H9 (cell line): ENCODE data around the gene BRD3OS. TPM values are rescaled to one million over a fixed set of nuclear protein-coding genes. Genes with fewer than 3 reads are reported as not detected.

Experiments
- DNase-seq: peaks from one replicate; pipeline ENCODE4 v3.0.0-alpha.2; 2017
- H2AFZ ChIP-seq: one replicate; pipeline ENCODE4 v1.6.1; 2013; ENCODE audit warnings: mild to moderate bottlenecking, low read length, control low read depth, moderate library complexity
- H2AK5ac ChIP-seq: 2 replicates; pipeline ENCODE4 v1.6.1; 2013; ENCODE audit warnings: low read length, control low read depth, mixed read lengths; ENCODE audit not compliant: insufficient read length
- H2BK120ac ChIP-seq: one replicate; pipeline ENCODE4 v1.6.1; 2013; ENCODE audit warnings: low read depth, mild to moderate bottlenecking, low read length, control low read depth, inconsistent platforms; ENCODE audit not compliant: poor library complexity, severe bottlenecking
- H2BK12ac ChIP-seq: 2 replicates; pipeline ENCODE4 v1.6.1; 2013; ENCODE audit warnings: low read length, control low read depth, mixed read lengths, low read depth; ENCODE audit not compliant: insufficient read length
- H2BK15ac ChIP-seq: 2 replicates; pipeline ENCODE4 v1.6.1; 2013; ENCODE audit warnings: low read depth, low read length, control low read depth
- H2BK20ac ChIP-seq: one replicate; pipeline ENCODE4 v1.6.1; 2013; ENCODE audit warnings: low read depth, mild to moderate bottlenecking, low read length, control low read depth, inconsistent platforms; ENCODE audit not compliant: poor library complexity, severe bottlenecking
- H2BK5ac ChIP-seq: 2 replicates; pipeline ENCODE4 v1.6.1; 2013; ENCODE audit warnings: low read length, control low read depth, mixed read lengths; ENCODE audit not compliant: insufficient read length
- H3K14ac ChIP-seq: 2 replicates; pipeline ENCODE4 v1.6.1; 2013; ENCODE audit warnings: low read length, control low read depth; ENCODE audit not compliant: insufficient read depth
- H3K18ac ChIP-seq: 2 replicates; pipeline ENCODE4 v1.6.1; 2013; ENCODE audit warnings: low read depth, mild to moderate bottlenecking, mixed read lengths, low read length, control low read depth; ENCODE audit not compliant: insufficient read length
- H3K23ac ChIP-seq: 2 replicates; pipeline ENCODE4 v1.6.1; 2013; ENCODE audit warnings: low read length, control low read depth, mixed read lengths, low read depth; ENCODE audit not compliant: insufficient read length
- H3K23me2 ChIP-seq: 2 replicates; pipeline ENCODE4 v1.6.1; 2013; ENCODE audit warnings: low read depth, mild to moderate bottlenecking, mixed read lengths, low read length, control low read depth; ENCODE audit not compliant: insufficient read length, poor library complexity, severe bottlenecking
- H3K27ac ChIP-seq: 2 replicates; pipeline ENCODE4 v1.5.1; 2013; ENCODE audit warnings: low read length, control low read depth, mixed read lengths, low read depth; ENCODE audit not compliant: insufficient read length
- H3K27me3 ChIP-seq: 2 replicates; pipeline ENCODE4 v1.6.1; 2013; ENCODE audit warnings: low read length, control low read depth, inconsistent platforms; ENCODE audit not compliant: insufficient read depth
- H3K4ac ChIP-seq: 2 replicates; pipeline ENCODE4 v1.6.1; 2013; ENCODE audit warnings: low read depth, mild to moderate bottlenecking, control low read depth, inconsistent platforms, low read length, moderate library complexity
- H3K4me1 ChIP-seq: 2 replicates; pipeline ENCODE4 v1.6.1; 2013; ENCODE audit warnings: low read length, control low read depth, inconsistent platforms; ENCODE audit not compliant: insufficient read depth
- H3K4me2 ChIP-seq: 2 replicates; pipeline ENCODE4 v1.6.1; 2013; ENCODE audit warnings: low read length, control low read depth, mixed read lengths; ENCODE audit not compliant: insufficient read length, insufficient read depth
- H3K56ac ChIP-seq: 2 replicates; pipeline ENCODE4 v1.6.1; 2013; ENCODE audit warnings: low read depth, mild to moderate bottlenecking, mixed read lengths, low read length, control low read depth; ENCODE audit not compliant: insufficient read length
- H3K79me1 ChIP-seq: 2 replicates; pipeline ENCODE4 v1.6.1; 2013; ENCODE audit warnings: low read depth, mild to moderate bottlenecking, moderate library complexity, low read length, control low read depth, inconsistent platforms; ENCODE audit not compliant: insufficient read depth, poor library complexity, severe bottlenecking
- H3K79me2 ChIP-seq: 2 replicates; pipeline ENCODE4 v1.6.1; 2013; ENCODE audit warnings: low read length, control low read depth, inconsistent platforms; ENCODE audit not compliant: insufficient read depth
- H3K9ac ChIP-seq: 2 replicates; pipeline ENCODE4 v1.6.1; 2013; ENCODE audit warnings: low read length, control low read depth, mixed read lengths; ENCODE audit not compliant: insufficient read length; ENCODE audit errors: extremely low read depth
- H3K9me3 ChIP-seq: one replicate; pipeline ENCODE4 v1.6.1; 2013; ENCODE audit warnings: low read depth, low read length, inconsistent platforms; ENCODE audit not compliant: control insufficient read depth
- H3T11ph ChIP-seq: one replicate; pipeline ENCODE4 v1.6.1; 2013; ENCODE audit warnings: mild to moderate bottlenecking, low read length, control low read depth, inconsistent platforms
- H4K20me1 ChIP-seq: one replicate; pipeline ENCODE4 v1.6.1; 2013; ENCODE audit not compliant: control insufficient read depth, insufficient read length, insufficient read depth
- H4K5ac ChIP-seq: 2 replicates; pipeline ENCODE4 v1.6.1; 2013; ENCODE audit warnings: low read depth, mild to moderate bottlenecking, mixed read lengths, low read length, control low read depth; ENCODE audit not compliant: insufficient read length
- H4K8ac ChIP-seq: replicated peaks from 2 replicates; pipeline ENCODE4 v1.6.1; 2013; ENCODE audit warnings: low read length, control low read depth, mixed read lengths, low read depth; ENCODE audit not compliant: insufficient read length
- H4K91ac ChIP-seq: 2 replicates; pipeline ENCODE4 v1.6.1; 2013; ENCODE audit warnings: low read depth, mild to moderate bottlenecking, moderate library complexity, mixed read lengths, low read length, control low read depth; ENCODE audit not compliant: insufficient read length
- H3K27ac Mint-ChIP-seq, 3 experiments: 2 replicates in 2 of 3; 3 replicates in 1 of 3; pipeline ENCODE4 v1.8.0; 2020 to 2021; ENCODE audit warnings: mixed read lengths in 3 of 3, mild to moderate bottlenecking in 1 of 3, moderate library complexity in 1 of 3
- H3K27me3 Mint-ChIP-seq: 2 replicates; pipeline ENCODE4 v1.8.0; 2021; ENCODE audit warnings: low read depth, mild to moderate bottlenecking, moderate library complexity, mixed read lengths
- H3K36me3 Mint-ChIP-seq, 3 experiments: 2 replicates in 2 of 3; 3 replicates in 1 of 3; pipeline ENCODE4 v1.8.0; 2020 to 2021; ENCODE audit warnings: low read depth in 3 of 3, mixed read lengths in 3 of 3; ENCODE audit not compliant: insufficient read depth in 1 of 3
- H3K4me1 Mint-ChIP-seq, 2 experiments: 2 replicates each; pipeline ENCODE4 v1.8.0; 2020; ENCODE audit warnings: mixed read lengths in 2 of 2
- H3K4me3 Mint-ChIP-seq, 2 experiments: 2 replicates in 1 of 2; 3 replicates in 1 of 2; pipeline ENCODE4 v1.8.0; 2020 to 2021; ENCODE audit warnings: mild to moderate bottlenecking in 2 of 2, mixed read lengths in 2 of 2, moderate library complexity in 1 of 2
- H3K9me3 Mint-ChIP-seq, 2 experiments: 2 replicates in 1 of 2; 3 replicates in 1 of 2; pipeline ENCODE4 v1.8.0; 2020; ENCODE audit warnings: mild to moderate bottlenecking in 2 of 2, mixed read lengths in 2 of 2, moderate library complexity in 1 of 2
- WGBS: extraction: QIAGEN DNeasy Blood & Tissue Kit; methylation state at CpG from one replicate; pipeline ENCODE4 v1.1.7; 2013; ENCODE audit warnings: missing lambda C conversion rate, low lambda C conversion rate, mixed read lengths; ENCODE audit not compliant: insufficient read length; ENCODE audit errors: extremely low coverage; 5-methylcytosine and 5-hydroxymethylcytosine counted together
- total RNA-seq: library from RNA; stranded (reverse); gene quantifications from 2 replicates; pipeline ENCODE4 v1.2.1, GENCODE V29; 2021
- TF ChIP-seq, protein P1 (sequence below): fragments of 200-600 bp; sonication (generic); conservative IDR thresholded peaks from 3 replicates; pipeline ENCODE4 v1.8.0; 2021; ENCODE audit warnings: antibody characterized with exemption, mild to moderate bottlenecking

The BRD3OS gene
- total RNA-seq, 1 experiment from 2014 or later, result 16.4 TPM

DNA sequence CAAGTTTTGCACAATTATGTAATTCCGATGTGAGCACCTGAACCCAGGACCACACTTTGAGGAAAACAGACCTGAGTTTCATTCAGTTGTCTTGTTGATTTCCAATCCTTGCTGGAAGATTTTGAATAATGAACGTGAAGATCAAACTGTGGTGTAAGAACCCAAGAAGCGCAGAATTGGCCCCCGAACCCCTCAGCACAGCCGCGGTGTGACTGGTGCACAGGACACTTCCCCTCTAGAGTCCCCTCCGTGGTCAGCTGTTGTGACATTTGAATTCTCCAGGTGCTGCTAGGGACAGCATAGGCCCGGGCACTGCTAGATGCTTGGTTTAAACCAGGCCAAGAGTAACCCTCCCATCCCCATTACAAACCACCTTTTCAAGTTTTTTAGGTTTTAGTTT, 1.7 kb downstream of the BRD3OS start:
- peak overlapping the region; percentile 77 to 82; a peak in 3 of 5 replicates for H3K4me3 Mint-ChIP-seq
- H3K27ac Mint-ChIP-seq, result no peak overlapping the region
- Histone ChIP-seq H3K4ac (no peak overlapping the region), H3K9ac (no peak overlapping the region), H3K79me1 (no peaks in the 10 kb centered on the region), H2BK5ac (no peak overlapping the region), H3K56ac (no peak overlapping the region), H4K8ac (no peak overlapping the region), H4K91ac (no peak overlapping the region), H2BK120ac (no peak overlapping the region), H2AFZ (no peak overlapping the region), H3K18ac (no peak overlapping the region), H3K27me3 (no peaks in the 10 kb centered on the region), H3K14ac (no peak overlapping the region), H3K4me2 (no peak overlapping the region), H3T11ph (no peak overlapping the region), H2BK20ac (no peak overlapping the region), H3K23ac (no peak overlapping the region), H2BK15ac (no peak overlapping the region), H2AK5ac (no peak overlapping the region), H4K20me1 (no peaks in the 10 kb centered on the region), H4K5ac (no peak overlapping the region), H3K23me2 (peaks cover 5% of the 10 kb centered on the region), H3K9me3 (no peaks in the 10 kb centered on the region), H3K4me1 (no peaks in the 10 kb centered on the region), H3K79me2 (no peaks in the 10 kb centered on the region), H3K27ac (no peak overlapping the region), H2BK12ac (no peak overlapping the region)
- TF ChIP-seq, protein P1, sequence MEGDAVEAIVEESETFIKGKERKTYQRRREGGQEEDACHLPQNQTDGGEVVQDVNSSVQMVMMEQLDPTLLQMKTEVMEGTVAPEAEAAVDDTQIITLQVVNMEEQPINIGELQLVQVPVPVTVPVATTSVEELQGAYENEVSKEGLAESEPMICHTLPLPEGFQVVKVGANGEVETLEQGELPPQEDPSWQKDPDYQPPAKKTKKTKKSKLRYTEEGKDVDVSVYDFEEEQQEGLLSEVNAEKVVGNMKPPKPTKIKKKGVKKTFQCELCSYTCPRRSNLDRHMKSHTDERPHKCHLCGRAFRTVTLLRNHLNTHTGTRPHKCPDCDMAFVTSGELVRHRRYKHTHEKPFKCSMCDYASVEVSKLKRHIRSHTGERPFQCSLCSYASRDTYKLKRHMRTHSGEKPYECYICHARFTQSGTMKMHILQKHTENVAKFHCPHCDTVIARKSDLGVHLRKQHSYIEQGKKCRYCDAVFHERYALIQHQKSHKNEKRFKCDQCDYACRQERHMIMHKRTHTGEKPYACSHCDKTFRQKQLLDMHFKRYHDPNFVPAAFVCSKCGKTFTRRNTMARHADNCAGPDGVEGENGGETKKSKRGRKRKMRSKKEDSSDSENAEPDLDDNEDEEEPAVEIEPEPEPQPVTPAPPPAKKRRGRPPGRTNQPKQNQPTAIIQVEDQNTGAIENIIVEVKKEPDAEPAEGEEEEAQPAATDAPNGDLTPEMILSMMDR, result no peak
- peaks cover 0 to 18% (median 17%) of the 10 kb centered on the region in 3 experiments; a peak in 5 of 7 replicates for H3K36me3 Mint-ChIP-seq
- peaks cover 11 to 17% of the 10 kb centered on the region in 2 experiments for H3K4me1 Mint-ChIP-seq
- DNase-seq, result no peak
- peaks cover 2% of the 10 kb centered on the region for H3K27me3 Mint-ChIP-seq
- WGBS, result no CpG with 5 or more reads among the region's 8 CpGs
- H3K9me3 Mint-ChIP-seq, result no peaks in the 10 kb centered on the region
